GM12878 (cell line): ENCODE results near the gene C1QL4.

Experiments
- POLR2A ChIP-seq: IDR thresholded peaks from 2 replicates; pipeline ENCODE4 v1.6.1; 2011; ENCODE audit warnings: low read depth, mild to moderate bottlenecking, low read length
- SP1 ChIP-seq: IDR thresholded peaks from one replicate; pipeline ENCODE4 v1.6.1; 2011; ENCODE audit warnings: low read depth, low read length
- ZNF274 ChIP-seq: IDR thresholded peaks from one replicate; pipeline ENCODE4 v1.8.0; 2011; ENCODE audit not compliant: insufficient read length, insufficient read depth

DNA sequence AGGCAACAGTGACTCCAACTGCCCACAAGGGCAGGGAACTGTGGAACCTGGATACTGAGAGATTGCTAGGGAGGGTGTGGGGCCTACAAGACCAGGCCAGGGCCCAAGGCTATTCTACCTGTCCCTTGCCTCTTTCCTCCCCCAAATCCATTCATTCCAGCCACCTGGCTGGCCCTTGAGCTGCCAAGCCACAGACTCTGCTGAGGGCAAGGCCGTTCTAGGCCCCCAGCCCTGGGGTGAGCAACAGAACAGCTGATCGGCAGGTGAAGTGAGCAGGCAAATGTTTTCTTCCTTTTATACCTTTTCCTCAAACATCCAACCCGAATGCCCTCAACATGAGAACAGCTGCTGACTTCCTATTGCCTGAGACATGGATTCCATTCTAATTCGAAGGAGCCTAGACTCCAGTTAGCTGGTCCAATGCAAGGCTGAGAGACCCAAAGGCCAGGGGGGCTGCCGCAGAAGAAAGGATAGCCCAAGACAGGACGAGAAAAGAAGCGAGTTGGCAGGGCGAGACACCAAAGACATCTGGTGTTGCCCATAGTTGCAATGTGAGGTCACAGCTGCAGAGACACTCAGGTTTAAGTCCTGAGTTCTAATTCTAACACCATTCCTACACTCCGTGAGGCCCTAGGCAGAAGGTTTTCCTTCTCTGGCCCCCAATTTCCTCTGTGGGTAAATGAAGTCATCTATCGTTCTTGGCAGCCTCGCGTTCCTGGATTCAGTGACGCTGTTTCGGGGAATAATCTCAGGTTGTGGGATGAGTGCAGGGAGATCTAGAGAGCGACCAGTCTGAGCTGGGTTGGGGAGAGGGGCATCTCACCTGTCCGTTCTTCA lies 1.7 kb downstream of the C1QL4 start:
- TF ChIP-seq SP1 (no peak), ZNF274 (no peak), POLR2A (no peak)
